ENCODE measurements around the gene CCL22.

The CCL22 gene

GRCh38 chr16:57413733-57414132, 55.1 kb downstream of the CCL22 start:
- peaks cover 14% of the 10 kb centered on the region for H3K4me1 ChIP-seq (ENCODE audit: insufficient read depth, poor library complexity, severe bottlenecking)
- no peak for TF ChIP-seq CTCF (IDR thresholded peaks at IDR 0.05; ENCODE audit: poor library complexity, severe bottlenecking)
- ATAC-seq (ENCODE audit: low read depth) (no peak), DNase-seq (ENCODE audit: low spot score) (no peak)
- H3K36me3 ChIP-seq (ENCODE audit: low read depth), result no peaks in the 10 kb centered on the region
- H3K27me3 ChIP-seq (ENCODE audit: insufficient read depth, poor library complexity, severe bottlenecking), result no peaks in the 10 kb centered on the region
- H3K27ac ChIP-seq (ENCODE audit: poor library complexity, severe bottlenecking), result no peak overlapping the region
- no peaks in the 10 kb centered on the region for H3K9me3 ChIP-seq (ENCODE audit: severe bottlenecking)
- H3K4me3 ChIP-seq (ENCODE audit: severe bottlenecking), result no peak overlapping the region

All from RWPE2 (cell line).